GM19463 (cell line): Measurements from ENCODE around the gene HIPK2.

Source experiments
- ATAC-seq: cut with Tn5 transposase; IDR thresholded peaks from one replicate; pipeline ENCODE4 v1.9.1; 2021; ENCODE audit warnings: mild to moderate bottlenecking, moderate library complexity; ENCODE audit not compliant: unreplicated experiment

HIPK2 gene

GRCh38 chr7:139600306-139600705 lies 177.5 kb downstream of the HIPK2 start:
- ATAC-seq = no peak

- ATAC-seq = no peak
These were observed 179.2 kb downstream of the HIPK2 start for GRCh38 chr7:139598642-139599041.

GRCh38 chr7:139597028-139597427 lies 180.8 kb downstream of the HIPK2 start:
- no peak for ATAC-seq

GRCh38 chr7:139596626-139597025 lies 181.2 kb downstream of the HIPK2 start:
- no peak for ATAC-seq

GRCh38 chr7:139595806-139596205 lies 182.0 kb downstream of the HIPK2 start:
- ATAC-seq = no peak

- ATAC-seq = no peak
These were observed 182.8 kb downstream of the HIPK2 start for GRCh38 chr7:139594911-139595476.

- no peak for ATAC-seq
These were observed 183.7 kb downstream of the HIPK2 start for GRCh38 chr7:139594090-139594489.

- ATAC-seq = no peak
These were observed 184.9 kb downstream of the HIPK2 start for GRCh38 chr7:139592801-139593461.

GRCh38 chr7:139591550-139592195 lies 186.1 kb downstream of the HIPK2 start:
- ATAC-seq = no peak

GRCh38 chr7:139589474-139589873 lies 188.3 kb downstream of the HIPK2 start:
- ATAC-seq = no peak

- no peak for ATAC-seq
These were observed 189.2 kb downstream of the HIPK2 start for GRCh38 chr7:139588632-139589031.

- ATAC-seq = no peak
These were observed 190.3 kb downstream of the HIPK2 start for GRCh38 chr7:139587535-139587934.

GRCh38 chr7:139586286-139586685 lies 191.5 kb downstream of the HIPK2 start:
- ATAC-seq = no peak

- ATAC-seq = no peak
These were observed 192.8 kb downstream of the HIPK2 start for GRCh38 chr7:139585042-139585441.

GRCh38 chr7:139583826-139584553 lies 193.8 kb downstream of the HIPK2 start:
- ATAC-seq = no peak

GRCh38 chr7:139582671-139583155 lies 195.1 kb downstream of the HIPK2 start:
- no peak for ATAC-seq

- no peak for ATAC-seq
These were observed 195.6 kb downstream of the HIPK2 start for GRCh38 chr7:139582130-139582650.

- ATAC-seq = no peak
These were observed 197.4 kb downstream of the HIPK2 start for GRCh38 chr7:139580435-139580834.

GRCh38 chr7:139576179-139576973 lies 201.4 kb downstream of the HIPK2 start:
- no peak for ATAC-seq

GRCh38 chr7:139575338-139575680 lies 202.5 kb downstream of the HIPK2 start:
- no peak for ATAC-seq
